Activated CD4-positive, alpha-beta memory T cell treated with anti-CD3 and anti-CD28 coated beads for 36 hours (primary cell): Measurements from ENCODE around the gene ACVR1. TPM values are rescaled to one million over a fixed set of nuclear protein-coding genes. Genes with fewer than 3 reads are reported as not detected.

ENCODE experiments used
- CTCF ChIA-PET: fragments of 350-600 bp; sonication (Branson Sonifier 250); formaldehyde crosslinking; loops from one replicate; lab custom pipeline; 2021; ENCODE audit warnings: antibody characterized with exemption, inconsistent platforms; lab: Charles Lee
- POLR2A ChIA-PET: fragments of 350-600 bp; sonication (Branson Sonifier 250); formaldehyde crosslinking; loops from one replicate; lab custom pipeline; 2021; ENCODE audit warnings: antibody characterized with exemption; lab: Charles Lee
- DNase-seq: peaks from one replicate; pipeline ENCODE4 v3.0.0-alpha.2; 2020
- H3K27ac Mint-ChIP-seq: one replicate; pipeline ENCODE4 v1.8.0; 2021; ENCODE audit warnings: mixed read lengths
- H3K27me3 Mint-ChIP-seq: one replicate; pipeline ENCODE4 v1.8.0; 2021; ENCODE audit warnings: mixed read lengths
- H3K36me3 Mint-ChIP-seq: one replicate; pipeline ENCODE4 v1.8.0; 2021; ENCODE audit warnings: mixed read lengths
- H3K4me1 Mint-ChIP-seq: one replicate; pipeline ENCODE4 v1.8.0; 2021; ENCODE audit warnings: low read depth, mixed read lengths
- H3K4me3 Mint-ChIP-seq: one replicate; pipeline ENCODE4 v1.8.0; 2021; ENCODE audit warnings: mild to moderate bottlenecking, mixed read lengths
- H3K9me3 Mint-ChIP-seq: one replicate; pipeline ENCODE4 v1.8.0; 2021; ENCODE audit warnings: mixed read lengths
- intact Hi-C: fragments of 100-400 bp; cut with micrococcal nuclease; formaldehyde crosslinking; loops from one replicate; pipeline ENCODE4 v1.15.1; 2023
- total RNA-seq, 2 experiments: library from RNA; stranded (reverse); gene quantifications; one replicate each; pipeline ENCODE4 v1.2.3, GENCODE V29; 2021

Gene ACVR1
- total RNA-seq, 2 experiments from 2014 or later = 24.8 to 25.0 TPM

- H3K9me3 Mint-ChIP-seq = no peaks in the 10 kb centered on the region
- H3K27ac Mint-ChIP-seq = no peak overlapping the region
- ChIA-PET CTCF (no interaction called here), POLR2A (no interaction called here)
- intact Hi-C loops = no loop called here
- no peaks in the 10 kb centered on the region for H3K27me3 Mint-ChIP-seq
- peaks cover 12% of the 10 kb centered on the region for H3K4me1 Mint-ChIP-seq
- H3K4me3 Mint-ChIP-seq = no peak overlapping the region
- peaks cover 23% of the 10 kb centered on the region for H3K36me3 Mint-ChIP-seq
- no peak for DNase-seq
Observed at GRCh38 chr2:157805519-157805918, 70.6 kb downstream of the ACVR1 start.

DNA sequence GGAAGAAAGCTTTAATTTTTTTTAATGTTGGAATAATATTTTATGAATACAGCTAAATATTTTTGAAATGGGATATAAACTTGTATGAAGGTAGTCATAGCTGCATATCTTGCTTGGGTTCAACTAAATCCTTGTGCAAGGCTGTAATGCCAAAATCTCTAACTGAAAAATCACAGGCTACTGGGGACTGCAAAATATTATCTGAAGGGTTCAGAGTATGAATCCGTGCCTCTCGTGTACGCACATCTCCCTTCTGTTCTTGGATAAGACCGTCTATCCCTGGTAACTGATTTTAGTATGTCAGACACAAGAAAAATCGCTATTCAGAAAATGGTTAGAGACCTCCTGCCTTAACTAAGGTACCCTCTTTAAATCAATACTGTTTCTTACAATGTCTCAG, 71.8 kb downstream of the ACVR1 start:
- Mint-ChIP-seq H3K9me3 (no peaks in the 10 kb centered on the region), H3K4me1 (peaks cover 9% of the 10 kb centered on the region), H3K27ac (no peak overlapping the region), H3K27me3 (no peaks in the 10 kb centered on the region), H3K36me3 (peaks cover 23% of the 10 kb centered on the region), H3K4me3 (no peak overlapping the region)
- CTCF ChIA-PET = interaction anchor here (1.2 kb wide), 1 partner anchor 198 kb away, joined by 3 read pairs; no protein-coding TSS in a partner anchor
- intact Hi-C loops = no loop called here
- DNase-seq = no peak
- POLR2A ChIA-PET = no interaction called here

GRCh38 chr2:157803952-157804351, 72.2 kb downstream of the ACVR1 start:
- Mint-ChIP-seq H3K27me3 (no peaks in the 10 kb centered on the region), H3K4me3 (no peak overlapping the region), H3K9me3 (no peaks in the 10 kb centered on the region), H3K27ac (no peak overlapping the region), H3K36me3 (peaks cover 23% of the 10 kb centered on the region), H3K4me1 (peaks cover 7% of the 10 kb centered on the region)
- no peak for DNase-seq
- CTCF ChIA-PET = interaction anchor here (1.2 kb wide), 1 partner anchor 199 kb away, joined by 3 read pairs; no protein-coding TSS in a partner anchor
- POLR2A ChIA-PET = no interaction called here
- intact Hi-C loops = no loop called here

DNA sequence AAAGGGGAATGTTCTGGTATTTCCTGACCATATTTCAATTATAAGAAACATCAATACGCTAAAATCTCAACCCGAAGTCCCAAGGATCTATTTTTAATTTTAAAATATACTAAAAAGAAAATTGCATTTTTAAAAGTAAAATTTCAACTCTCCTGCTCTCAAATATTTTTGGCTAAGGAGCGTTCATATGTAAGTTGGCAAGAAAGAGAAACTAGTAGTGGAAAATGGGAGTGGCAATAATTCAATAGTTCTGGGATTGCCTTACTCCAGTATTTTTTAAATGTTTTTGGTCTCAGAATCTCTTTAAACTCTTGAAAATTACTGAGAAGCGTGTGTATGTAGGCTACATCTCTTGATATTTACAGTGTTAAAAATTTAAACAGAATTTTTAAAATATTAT, 72.7 kb downstream of the ACVR1 start:
- H3K4me1 Mint-ChIP-seq = peaks cover 7% of the 10 kb centered on the region
- H3K27me3 Mint-ChIP-seq = no peaks in the 10 kb centered on the region
- peaks cover 23% of the 10 kb centered on the region for H3K36me3 Mint-ChIP-seq
- CTCF ChIA-PET = interaction anchor here (1.2 kb wide), 1 partner anchor 199 kb away, joined by 3 read pairs; no protein-coding TSS in a partner anchor
- POLR2A ChIA-PET = no interaction called here
- no peak for DNase-seq
- H3K9me3 Mint-ChIP-seq = no peaks in the 10 kb centered on the region
- H3K27ac Mint-ChIP-seq = no peak overlapping the region
- intact Hi-C loops = no loop called here
- H3K4me3 Mint-ChIP-seq = no peak overlapping the region

- Mint-ChIP-seq H3K27ac (no peak overlapping the region), H3K9me3 (no peaks in the 10 kb centered on the region), H3K4me1 (peaks cover 2% of the 10 kb centered on the region), H3K36me3 (peaks cover 17% of the 10 kb centered on the region), H3K27me3 (no peaks in the 10 kb centered on the region), H3K4me3 (no peak overlapping the region)
- ChIA-PET CTCF (no interaction called here), POLR2A (no interaction called here)
- intact Hi-C loops = no loop called here
- no peak for DNase-seq
Observed at GRCh38 chr2:157800838-157801495, 75.2 kb downstream of the ACVR1 start.

DNA sequence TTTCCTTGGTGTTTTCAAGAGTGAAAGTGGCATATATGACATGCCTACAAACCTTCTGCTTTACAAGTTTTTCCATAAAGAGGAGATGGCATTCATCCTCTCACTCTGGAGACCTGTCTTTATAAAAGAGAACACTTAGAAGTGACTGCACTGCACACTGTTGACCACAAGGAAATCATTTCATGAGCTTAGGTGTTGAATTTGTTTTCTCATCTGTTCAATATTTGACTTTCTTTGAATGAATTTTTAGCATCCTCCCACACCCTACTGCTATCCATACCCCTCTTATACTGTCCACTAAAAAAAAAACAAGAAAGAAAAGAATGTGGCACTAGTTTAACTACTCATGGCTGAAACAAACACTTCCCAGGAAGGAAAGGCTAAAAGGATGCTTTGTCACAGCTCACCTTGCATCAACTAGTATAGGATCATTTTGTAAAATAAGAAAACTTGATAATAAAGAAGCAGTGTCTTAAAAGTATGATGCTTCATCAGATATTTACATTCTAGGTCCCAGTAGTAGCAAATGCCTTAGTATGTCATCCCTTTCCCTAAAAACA, 83.0 kb downstream of the ACVR1 start:
- Mint-ChIP-seq H3K4me1 (peaks cover 28% of the 10 kb centered on the region), H3K27ac (peak overlapping the region; percentile 18)
- CTCF ChIA-PET = interaction anchor here (1.0 to 2.4 kb wide), 5 partner anchors 10 to 301 kb away, joined by 3 to 9 read pairs (median 4); no protein-coding TSS in a partner anchor

GRCh38 chr2:157792335-157793052, 83.6 kb downstream of the ACVR1 start:
- no peak for DNase-seq
- ChIA-PET CTCF (interaction anchor here (1.0 to 1.3 kb wide), 3 partner anchors 12 to 300 kb away, joined by 3 to 4 read pairs (median 3); no protein-coding TSS in a partner anchor), POLR2A (no interaction called here)
- intact Hi-C loops = loop anchor here (5.0 kb wide), 1 partner anchor 40 kb away; no protein-coding TSS in a partner anchor
- no peaks in the 10 kb centered on the region for H3K27me3 Mint-ChIP-seq
- no peaks in the 10 kb centered on the region for H3K9me3 Mint-ChIP-seq
- H3K36me3 Mint-ChIP-seq = peaks cover 12% of the 10 kb centered on the region
- H3K4me3 Mint-ChIP-seq = no peak overlapping the region
- H3K27ac Mint-ChIP-seq = peak overlapping the region; percentile 18
- H3K4me1 Mint-ChIP-seq = peaks cover 29% of the 10 kb centered on the region

More for the DNA sequence above, 83.0 kb downstream of the ACVR1 start:
- POLR2A ChIA-PET = no interaction called here
- Mint-ChIP-seq H3K27me3 (no peaks in the 10 kb centered on the region), H3K4me3 (no peak overlapping the region), H3K36me3 (peaks cover 17% of the 10 kb centered on the region), H3K9me3 (no peaks in the 10 kb centered on the region)
- intact Hi-C loops = loop anchor here (5.0 kb wide), 1 partner anchor 39 kb away; no protein-coding TSS in a partner anchor
- DNase-seq = no peak

DNA sequence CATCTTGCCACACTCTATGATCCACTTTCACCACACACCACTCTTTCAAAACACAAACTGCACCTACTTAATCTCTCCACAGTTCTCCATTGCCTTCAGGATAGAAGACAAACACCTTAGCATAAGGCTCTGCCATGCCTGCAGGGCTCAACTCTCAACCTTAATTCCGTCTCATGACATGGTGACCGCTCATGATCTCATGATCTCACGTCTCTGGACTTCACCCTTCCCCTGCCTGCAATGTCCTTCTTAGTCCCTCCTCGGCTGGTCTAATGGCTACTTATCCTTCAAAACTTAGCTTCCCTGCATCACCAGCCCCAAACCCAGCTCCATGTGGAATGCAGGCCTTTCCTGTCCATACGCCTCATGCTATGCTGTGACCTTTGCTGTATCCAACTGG, 85.3 kb downstream of the ACVR1 start:
- no peak overlapping the region for H3K27ac Mint-ChIP-seq
- H3K4me3 Mint-ChIP-seq = no peak overlapping the region

GRCh38 chr2:157789933-157790511, 86.1 kb downstream of the ACVR1 start:
- ChIA-PET POLR2A (no interaction called here), CTCF (interaction anchor here (1.4 kb wide), 1 partner anchor 488 kb away, joined by 5 read pairs; no protein-coding TSS in a partner anchor)
- H3K36me3 Mint-ChIP-seq = peaks cover 12% of the 10 kb centered on the region
- no peak overlapping the region for H3K27ac Mint-ChIP-seq
- H3K27me3 Mint-ChIP-seq = no peaks in the 10 kb centered on the region
- peaks cover 33% of the 10 kb centered on the region for H3K4me1 Mint-ChIP-seq
- intact Hi-C loops = loop anchor here (5.0 to 10.0 kb wide), 2 partner anchors 42 to 485 kb away; no protein-coding TSS in a partner anchor
- DNase-seq = peak; percentile 16
- H3K4me3 Mint-ChIP-seq = no peak overlapping the region
- no peaks in the 10 kb centered on the region for H3K9me3 Mint-ChIP-seq

More for the DNA sequence above, 85.3 kb downstream of the ACVR1 start:
- POLR2A ChIA-PET = no interaction called here
- intact Hi-C loops = loop anchor here (5.0 kb wide), 1 partner anchor 42 kb away; no protein-coding TSS in a partner anchor
- H3K27me3 Mint-ChIP-seq = no peaks in the 10 kb centered on the region
- CTCF ChIA-PET = interaction anchor here (1.4 kb wide), 1 partner anchor 489 kb away, joined by 5 read pairs; no protein-coding TSS in a partner anchor
- H3K9me3 Mint-ChIP-seq = no peaks in the 10 kb centered on the region
- peaks cover 29% of the 10 kb centered on the region for H3K4me1 Mint-ChIP-seq
- H3K36me3 Mint-ChIP-seq = peaks cover 12% of the 10 kb centered on the region
- DNase-seq = no peak

DNA sequence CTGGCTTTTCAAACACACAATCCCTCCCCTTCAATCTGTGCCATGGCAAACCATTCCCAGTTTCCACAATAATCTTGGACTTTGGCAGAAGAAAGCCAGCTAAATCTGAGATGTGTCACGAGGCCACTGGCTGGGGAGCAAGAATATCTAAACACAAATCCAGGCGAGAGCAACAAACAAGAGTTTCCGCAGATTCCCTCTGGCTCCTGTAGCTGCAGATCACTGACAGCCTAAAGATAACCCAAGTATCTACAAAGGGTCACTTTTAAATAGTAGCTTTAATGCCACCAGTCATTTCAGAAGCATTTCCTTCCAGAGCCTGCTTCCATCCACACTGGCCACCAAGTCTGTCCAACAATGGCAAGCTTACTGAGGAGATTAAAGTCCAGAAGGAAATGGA, 86.9 kb downstream of the ACVR1 start:
- peaks cover 9% of the 10 kb centered on the region for H3K36me3 Mint-ChIP-seq
- no peaks in the 10 kb centered on the region for H3K27me3 Mint-ChIP-seq
- H3K27ac Mint-ChIP-seq = peak overlapping the region; percentile 21
- no peak for DNase-seq
- no peak overlapping the region for H3K4me3 Mint-ChIP-seq
- peaks cover 40% of the 10 kb centered on the region for H3K4me1 Mint-ChIP-seq
- intact Hi-C loops = loop anchor here (10.0 kb wide), 1 partner anchor 484 kb away; no protein-coding TSS in a partner anchor
- ChIA-PET POLR2A (no interaction called here), CTCF (no interaction called here)
- H3K9me3 Mint-ChIP-seq = no peaks in the 10 kb centered on the region

DNA sequence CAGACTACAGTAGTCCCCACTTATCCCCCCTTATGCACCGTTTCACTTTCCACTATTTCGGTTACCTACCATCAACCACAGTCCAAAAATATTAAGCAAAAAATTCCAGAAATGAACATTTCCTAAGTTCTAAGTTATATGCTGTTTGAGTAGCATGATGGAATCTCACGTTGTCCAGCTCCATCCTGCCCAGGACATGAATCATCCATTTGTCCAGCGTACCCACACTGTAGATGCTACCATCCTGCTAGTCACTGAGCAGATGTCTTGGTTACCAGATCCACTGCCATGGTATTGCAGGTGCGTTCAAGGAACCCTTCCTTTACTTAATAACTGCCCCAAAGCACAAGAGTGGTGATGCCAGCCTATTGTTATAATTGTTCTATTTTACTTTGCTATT, 87.9 kb downstream of the ACVR1 start:
- peaks cover 44% of the 10 kb centered on the region for H3K4me1 Mint-ChIP-seq
- POLR2A ChIA-PET = no interaction called here
- H3K27me3 Mint-ChIP-seq = no peaks in the 10 kb centered on the region
- DNase-seq = no peak
- H3K27ac Mint-ChIP-seq = no peak overlapping the region
- H3K4me3 Mint-ChIP-seq = no peak overlapping the region
- intact Hi-C loops = loop anchor here (10.0 kb wide), 1 partner anchor 483 kb away; no protein-coding TSS in a partner anchor
- H3K36me3 Mint-ChIP-seq = peaks cover 5% of the 10 kb centered on the region
- H3K9me3 Mint-ChIP-seq = no peaks in the 10 kb centered on the region
- CTCF ChIA-PET = interaction anchor here (1.1 kb wide), 1 partner anchor 89 kb away, joined by 3 read pairs; no protein-coding TSS in a partner anchor
